AG04450 (cell line): ENCODE measurements around the gene RUVBL2. TPM values are rescaled to one million over a fixed set of nuclear protein-coding genes. Genes with fewer than 3 reads are reported as not detected.

Experiments
- CTCF ChIA-PET: fragments of 300-600, 350-600 bp; formaldehyde crosslinking; extraction: SDS; loops from one replicate; lab custom pipeline; 2022; ENCODE audit warnings: antibody characterized with exemption, inconsistent platforms; lab: Charles Lee
- POLR2A ChIA-PET: fragments of 350-600 bp; formaldehyde crosslinking; extraction: SDS; loops from one replicate; lab custom pipeline; 2021; ENCODE audit warnings: antibody characterized with exemption, inconsistent platforms; lab: Yijun Ruan, JAX
- DNase-seq: peaks from one replicate; pipeline ENCODE4 v3.0.0-alpha.2; 2011; ENCODE audit warnings: low read depth, low spot score
- H3K27ac ChIP-seq: one replicate; pipeline ENCODE4 v1.5.1; 2012; ENCODE audit warnings: low read depth, low read length, control low read depth
- H3K27me3 ChIP-seq: one replicate; pipeline ENCODE4 v1.6.0; 2012; ENCODE audit warnings: low read length; ENCODE audit not compliant: control insufficient read depth, insufficient read depth
- H3K4me3 ChIP-seq: 2 replicates; pipeline ENCODE4 v1.5.1; 2011; ENCODE audit warnings: mild to moderate bottlenecking, low read depth, low read length, control low read depth
- H3K9me3 ChIP-seq: 2 replicates; pipeline ENCODE4 v1.5.1; 2012; ENCODE audit warnings: low read length; ENCODE audit not compliant: control insufficient read depth, insufficient read depth
- CTCF ChIP-seq: IDR thresholded peaks from 2 replicates; pipeline ENCODE4 v1.5.1; 2011; ENCODE audit warnings: low read depth, low read length, control low read depth, inconsistent platforms
- polyA plus RNA-seq: library from polyadenylated mRNA; depleted of rRNA; stranded (reverse); fragments of >200 nt; gene quantifications from 2 replicates; pipeline ENCODE4 v1.2.3, GENCODE V29; 2011

RUVBL2 gene
- polyA plus RNA-seq, 1 experiment: 107 TPM

- TF ChIP-seq CTCF: no peak
- no peaks in the 10 kb centered on the region for H3K27me3 ChIP-seq
- CTCF ChIA-PET: interaction anchor here (0.7 to 1.6 kb wide), 3 partner anchors 12 to 16 kb away, joined by 3 to 6 read pairs (median 3); no protein-coding TSS in a partner anchor
- H3K4me3 ChIP-seq: no peak overlapping the region
- H3K9me3 ChIP-seq: no peaks in the 10 kb centered on the region
- POLR2A ChIA-PET: interaction anchor here (0.6 kb wide), 1 partner anchor 192 kb away, joined by 6 read pairs; no protein-coding TSS in a partner anchor
- no peak for DNase-seq
- no peak overlapping the region for H3K27ac ChIP-seq
Measured at GRCh38 chr19:48986211-48986610, 7.5 kb upstream of the RUVBL2 start.

GRCh38 chr19:48987323-48987722 is 6.4 kb upstream of the RUVBL2 start:
- no peak for DNase-seq
- no peak for TF ChIP-seq CTCF
- ChIA-PET CTCF (interaction anchor here (1.6 kb wide), 1 partner anchor 17 kb away, joined by 6 read pairs; no protein-coding TSS in a partner anchor), POLR2A (interaction anchor here (0.7 kb wide), 1 partner anchor 15 kb away, joined by 3 read pairs; no protein-coding TSS in a partner anchor)
- Histone ChIP-seq H3K27me3 (no peaks in the 10 kb centered on the region), H3K9me3 (no peaks in the 10 kb centered on the region), H3K4me3 (no peak overlapping the region), H3K27ac (no peak overlapping the region)

- Histone ChIP-seq H3K9me3 (no peaks in the 10 kb centered on the region), H3K4me3 (no peak overlapping the region), H3K27me3 (no peaks in the 10 kb centered on the region), H3K27ac (no peak overlapping the region)
- DNase-seq: no peak
- POLR2A ChIA-PET: no interaction called here
- CTCF ChIA-PET: interaction anchor here (1.1 kb wide), 1 partner anchor 9 kb away, joined by 3 read pairs; no protein-coding TSS in a partner anchor
- no peak for TF ChIP-seq CTCF
Measured at GRCh38 chr19:48988286-48988685, 5.4 kb upstream of the RUVBL2 start.

- TF ChIP-seq CTCF: no peak
- ChIA-PET CTCF (no interaction called here), POLR2A (interaction anchor here (0.6 kb wide), 1 partner anchor 206 kb away, joined by 7 read pairs; no protein-coding TSS in a partner anchor)
Measured at GRCh38 chr19:48988860-48989259, 4.8 kb upstream of the RUVBL2 start.

GRCh38 chr19:48989701-48990291 is 3.9 kb upstream of the RUVBL2 start:
- POLR2A ChIA-PET: no interaction called here
- CTCF ChIA-PET: interaction anchor here (1.1 kb wide), 1 partner anchor 10 kb away, joined by 4 read pairs; no protein-coding TSS in a partner anchor
- H3K4me3 ChIP-seq: no peak overlapping the region
- no peak overlapping the region for H3K27ac ChIP-seq
- DNase-seq: no peak
- H3K9me3 ChIP-seq: no peaks in the 10 kb centered on the region
- TF ChIP-seq CTCF: no peak
- no peaks in the 10 kb centered on the region for H3K27me3 ChIP-seq

More at GRCh38 chr19:48988860-48989259, 4.8 kb upstream of the RUVBL2 start:
- Histone ChIP-seq H3K27me3 (no peaks in the 10 kb centered on the region), H3K4me3 (no peak overlapping the region), H3K9me3 (no peaks in the 10 kb centered on the region), H3K27ac (no peak overlapping the region)
- no peak for DNase-seq
